Activated naive CD4-positive, alpha-beta T cell treated with anti-CD3 and anti-CD28 coated beads, Interleukin-2, amount 10 ng/mL, durations not matched to agents 7 days and 5 days (primary cell): Measurements from ENCODE around the gene DES.
"Not testable (repeated sequence)": the region's sequence is repeated elsewhere in the genome, so short reads cannot be mapped to it uniquely, and the experiment has no call there.

ENCODE experiments used
- CTCF ChIA-PET: fragments of 350-600 bp; sonication (Branson Sonifier 250); formaldehyde crosslinking; loops from one replicate; lab custom pipeline; 2021; ENCODE audit warnings: antibody characterized with exemption; lab: Charles Lee
- DNase-seq: peaks from one replicate; pipeline ENCODE4 v3.0.0-alpha.2; 2020
- H3K27ac Mint-ChIP-seq: one replicate; pipeline ENCODE4 v1.8.0; 2021; ENCODE audit warnings: mild to moderate bottlenecking, moderate library complexity, mixed read lengths
- H3K27me3 Mint-ChIP-seq: one replicate; pipeline ENCODE4 v1.8.0; 2021; ENCODE audit warnings: mild to moderate bottlenecking, mixed read lengths
- H3K36me3 Mint-ChIP-seq: one replicate; pipeline ENCODE4 v1.8.0; 2021; ENCODE audit warnings: mixed read lengths
- H3K4me1 Mint-ChIP-seq: one replicate; pipeline ENCODE4 v1.8.0; 2021; ENCODE audit warnings: mixed read lengths
- H3K4me3 Mint-ChIP-seq: one replicate; pipeline ENCODE4 v1.8.0; 2021; ENCODE audit warnings: mild to moderate bottlenecking, moderate library complexity, mixed read lengths
- H3K9me3 Mint-ChIP-seq: one replicate; pipeline ENCODE4 v1.8.0; 2021; ENCODE audit warnings: mixed read lengths

DES gene

DNA sequence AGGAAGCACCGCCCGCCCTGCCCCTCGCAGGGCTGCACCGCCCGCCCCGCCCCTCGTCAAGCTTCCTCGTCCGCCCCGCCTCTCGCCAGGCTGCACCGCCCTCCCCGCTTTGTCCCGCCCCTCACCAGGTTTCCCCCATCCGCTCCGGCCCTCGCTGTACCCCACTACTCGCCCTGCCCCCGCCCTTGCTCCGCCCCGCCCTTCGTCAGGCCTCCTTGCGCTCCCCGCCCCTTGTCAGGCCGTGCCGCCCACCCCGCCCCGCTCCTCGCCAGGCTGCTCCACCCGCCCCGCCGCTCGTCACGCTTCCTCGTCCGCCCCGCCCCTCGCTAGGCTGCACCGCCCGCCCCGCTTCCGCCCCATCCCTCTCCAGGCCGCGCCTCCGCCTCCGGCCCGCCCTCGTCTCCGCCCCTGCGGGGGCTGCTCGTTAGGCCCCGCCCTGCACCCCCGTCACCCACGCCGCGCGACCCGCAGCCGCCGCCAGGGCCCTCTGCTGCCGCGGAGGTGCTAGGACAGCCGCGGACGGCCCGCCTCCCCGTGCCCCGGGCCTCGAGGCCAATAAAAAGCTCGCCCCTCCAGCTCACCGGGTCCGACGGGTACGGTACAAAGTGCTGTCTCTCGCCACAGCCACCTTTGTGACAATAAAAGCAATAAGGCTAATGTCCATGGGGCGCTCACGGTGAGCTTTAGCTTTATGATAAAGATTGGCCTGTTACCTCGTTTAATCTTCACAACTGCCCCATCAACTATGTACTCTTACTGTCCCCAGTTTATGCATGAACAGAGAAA lies 29.9 kb upstream of the DES start:
- peak overlapping the region; percentile 96 for H3K4me3 Mint-ChIP-seq
- peak; percentile 98 for DNase-seq
- H3K9me3 Mint-ChIP-seq = peaks cover 3% of the 10 kb centered on the region
- CTCF ChIA-PET = interaction anchor here (0.8 to 2.3 kb wide), 10 partner anchors 14 to 216 kb away, joined by 3 to 12 read pairs (median 3); partner anchors contain the start of gene GMPPA
- peaks cover 29% of the 10 kb centered on the region for H3K36me3 Mint-ChIP-seq
- H3K27me3 Mint-ChIP-seq = peaks cover 14% of the 10 kb centered on the region
- H3K27ac Mint-ChIP-seq = peak overlapping the region; percentile 87
- H3K4me1 Mint-ChIP-seq = peaks cover 21% of the 10 kb centered on the region

DNA sequence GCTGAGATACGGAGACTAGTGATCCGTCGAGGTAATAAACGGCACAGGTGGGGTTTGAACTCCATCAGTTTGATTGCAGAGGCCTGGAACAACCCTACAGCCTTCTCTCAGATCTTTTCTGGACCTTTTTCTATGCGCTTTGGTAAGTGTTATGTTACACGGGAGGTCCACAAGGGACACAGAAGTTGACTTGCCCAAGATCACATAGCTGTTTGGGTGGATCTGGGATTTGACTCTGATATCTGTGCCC lies 29.3 kb upstream of the DES start:
- DNase-seq = no peak
- H3K4me3 Mint-ChIP-seq = peak overlapping the region; percentile 96
- peak overlapping the region; percentile 87 for H3K27ac Mint-ChIP-seq
- H3K36me3 Mint-ChIP-seq = peaks cover 26% of the 10 kb centered on the region
- peaks cover 18% of the 10 kb centered on the region for H3K27me3 Mint-ChIP-seq
- CTCF ChIA-PET = interaction anchor here (0.8 to 2.3 kb wide), 8 partner anchors 13 to 217 kb away, joined by 3 to 12 read pairs (median 3); partner anchors contain the start of gene GMPPA
- peaks cover 3% of the 10 kb centered on the region for H3K9me3 Mint-ChIP-seq
- peaks cover 21% of the 10 kb centered on the region for H3K4me1 Mint-ChIP-seq

DNA sequence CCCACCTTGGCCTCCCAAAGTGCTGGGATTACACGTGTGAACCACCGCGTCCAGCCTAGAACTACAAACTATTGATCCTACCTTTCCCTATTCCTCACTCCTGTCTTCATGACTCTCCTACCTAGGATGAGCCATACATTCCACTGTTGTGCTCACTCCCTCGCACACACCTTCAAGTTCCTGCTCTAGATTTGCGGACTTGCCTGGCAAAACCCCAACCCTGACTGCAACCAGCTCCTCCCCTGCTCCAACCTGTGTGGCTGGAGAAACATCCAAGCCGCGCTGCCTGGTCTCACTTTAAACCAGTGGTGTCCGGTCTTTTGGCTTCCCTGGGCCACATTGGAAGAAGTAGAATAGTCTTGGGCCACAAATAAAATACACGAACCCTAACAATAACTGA lies 25.4 kb upstream of the DES start:
- Mint-ChIP-seq H3K4me3 (no peak overlapping the region), H3K4me1 (peaks cover 13% of the 10 kb centered on the region), H3K27ac (no peak overlapping the region), H3K36me3 (no peaks in the 10 kb centered on the region), H3K27me3 (peaks cover 25% of the 10 kb centered on the region), H3K9me3 (peaks cover 3% of the 10 kb centered on the region)
- CTCF ChIA-PET = interaction anchor here (1.8 to 3.6 kb wide), 2 partner anchors 10 to 148 kb away, joined by 5 to 34 read pairs; no protein-coding TSS in a partner anchor
- DNase-seq = no peak

DNA sequence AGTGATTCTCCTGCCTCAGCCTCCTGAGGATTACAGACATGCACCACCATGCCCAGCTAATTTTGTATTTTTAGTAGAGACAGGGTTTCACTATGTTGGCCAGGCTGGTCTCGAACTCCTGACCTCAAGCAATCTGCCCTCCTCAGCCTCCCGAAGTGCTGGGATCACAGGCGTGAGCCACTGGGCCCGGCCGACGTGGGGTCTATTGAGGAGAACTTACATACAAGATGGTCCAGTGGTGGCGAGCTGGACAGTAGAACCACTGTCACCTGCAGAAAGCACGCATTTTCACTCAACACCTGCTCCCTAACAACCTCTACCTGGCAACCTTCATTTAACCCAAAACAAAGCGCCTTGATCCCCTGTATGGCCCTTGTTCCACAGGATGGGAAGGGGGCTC lies 23.1 kb upstream of the DES start:
- H3K4me3 Mint-ChIP-seq, DNase-seq, H3K36me3 Mint-ChIP-seq, H3K9me3 Mint-ChIP-seq, H3K27ac Mint-ChIP-seq, CTCF ChIA-PET, H3K4me1 Mint-ChIP-seq: not testable (repeated sequence)
- H3K27me3 Mint-ChIP-seq = peaks cover 25% of the 10 kb centered on the region

DNA sequence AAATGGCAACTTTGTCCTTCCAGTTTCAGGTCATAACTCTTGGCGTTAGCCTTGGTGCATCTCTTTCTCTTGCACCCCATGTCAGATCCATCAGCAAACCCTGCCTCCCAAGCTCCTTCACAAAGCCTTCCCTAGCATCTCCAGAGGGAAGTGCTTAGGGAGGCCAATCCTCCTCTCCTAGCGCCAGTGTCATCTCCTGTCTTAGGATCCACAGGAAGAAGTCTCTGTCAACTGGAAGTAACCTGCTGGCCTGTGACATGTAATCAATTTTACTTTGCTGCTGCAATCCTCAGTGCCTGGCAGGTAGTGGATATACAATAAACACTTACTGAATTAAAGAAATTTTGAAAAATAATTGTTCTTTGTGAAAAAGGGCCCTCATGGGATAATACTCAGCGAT lies 22.6 kb upstream of the DES start:
- H3K9me3 Mint-ChIP-seq = peaks cover 3% of the 10 kb centered on the region
- H3K27ac Mint-ChIP-seq = no peak overlapping the region
- peaks cover 22% of the 10 kb centered on the region for H3K27me3 Mint-ChIP-seq
- H3K4me1 Mint-ChIP-seq = peaks cover 8% of the 10 kb centered on the region
- DNase-seq = no peak
- CTCF ChIA-PET = no interaction called here
- no peaks in the 10 kb centered on the region for H3K36me3 Mint-ChIP-seq
- H3K4me3 Mint-ChIP-seq = no peak overlapping the region

DNA sequence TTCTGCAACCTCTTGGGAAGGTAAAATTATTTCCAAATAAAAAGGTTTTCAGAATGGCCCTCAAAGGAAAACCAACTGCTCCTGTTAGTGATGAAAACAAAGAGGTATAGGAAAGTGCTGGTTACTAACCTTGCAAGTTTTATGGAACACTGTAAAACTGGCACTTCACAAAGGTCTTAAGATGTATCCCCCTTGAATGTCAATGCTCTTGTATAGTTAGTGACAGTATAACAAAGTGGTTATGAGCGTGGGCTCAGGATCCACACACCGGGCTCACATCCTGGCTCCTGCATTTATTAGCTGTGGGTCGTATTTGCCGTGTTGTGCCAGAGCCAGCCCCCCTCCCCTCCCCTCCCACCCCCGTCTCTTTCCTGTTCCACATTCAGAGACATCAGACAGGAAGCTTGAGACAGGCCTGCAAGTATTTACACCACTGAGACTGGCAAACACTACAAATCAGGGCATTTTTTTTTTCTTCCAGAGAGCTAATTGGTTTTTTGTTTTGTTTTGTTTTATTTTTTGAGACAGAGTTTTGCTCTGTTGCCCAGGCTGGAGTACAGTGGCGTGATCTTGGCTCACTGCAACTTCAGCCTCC lies 21.2 kb upstream of the DES start:
- Mint-ChIP-seq H3K27me3 (peaks cover 21% of the 10 kb centered on the region), H3K4me3 (no peak overlapping the region), H3K36me3 (no peaks in the 10 kb centered on the region), H3K27ac (no peak overlapping the region), H3K4me1 (peaks cover 8% of the 10 kb centered on the region), H3K9me3 (peaks cover 3% of the 10 kb centered on the region)
- CTCF ChIA-PET = interaction anchor here (2.3 kb wide), 1 partner anchor 133 kb away, joined by 6 read pairs; no protein-coding TSS in a partner anchor
- no peak for DNase-seq

DNA sequence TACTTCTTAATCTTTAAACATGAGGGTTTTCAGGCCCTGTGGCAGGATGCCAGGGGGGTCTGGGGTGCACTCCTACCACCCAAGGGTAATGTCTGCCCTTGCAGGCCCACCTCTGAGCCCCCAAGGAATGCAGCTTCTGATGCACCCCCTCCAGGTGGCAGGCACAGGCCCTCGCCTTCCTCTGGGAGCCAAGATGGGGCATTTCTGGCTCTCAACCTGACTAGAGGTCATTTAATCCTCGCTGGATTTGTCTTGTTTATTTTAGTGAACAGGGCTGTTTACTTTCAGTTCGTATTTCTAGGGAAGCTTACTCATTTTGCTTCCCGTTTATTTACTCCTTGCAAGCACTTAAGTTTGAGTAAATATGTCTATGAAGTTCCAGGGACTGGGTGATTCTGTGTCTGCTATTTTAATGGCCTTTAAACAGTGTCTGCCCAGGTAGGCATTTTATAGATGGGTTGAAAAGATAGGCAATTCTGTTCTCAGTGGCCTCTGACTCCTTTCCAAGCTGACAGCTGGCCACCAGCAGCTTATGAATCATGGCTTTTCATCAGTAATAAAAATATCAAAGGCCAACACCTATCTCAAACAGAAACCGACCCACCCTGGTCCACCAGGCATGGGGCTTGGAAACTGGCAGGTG lies 19.3 kb upstream of the DES start:
- CTCF ChIA-PET = no interaction called here
- Mint-ChIP-seq H3K9me3 (no peaks in the 10 kb centered on the region), H3K36me3 (no peaks in the 10 kb centered on the region), H3K4me3 (no peak overlapping the region), H3K27me3 (peaks cover 19% of the 10 kb centered on the region), H3K4me1 (peaks cover 8% of the 10 kb centered on the region), H3K27ac (no peak overlapping the region)
- DNase-seq = no peak

DNA sequence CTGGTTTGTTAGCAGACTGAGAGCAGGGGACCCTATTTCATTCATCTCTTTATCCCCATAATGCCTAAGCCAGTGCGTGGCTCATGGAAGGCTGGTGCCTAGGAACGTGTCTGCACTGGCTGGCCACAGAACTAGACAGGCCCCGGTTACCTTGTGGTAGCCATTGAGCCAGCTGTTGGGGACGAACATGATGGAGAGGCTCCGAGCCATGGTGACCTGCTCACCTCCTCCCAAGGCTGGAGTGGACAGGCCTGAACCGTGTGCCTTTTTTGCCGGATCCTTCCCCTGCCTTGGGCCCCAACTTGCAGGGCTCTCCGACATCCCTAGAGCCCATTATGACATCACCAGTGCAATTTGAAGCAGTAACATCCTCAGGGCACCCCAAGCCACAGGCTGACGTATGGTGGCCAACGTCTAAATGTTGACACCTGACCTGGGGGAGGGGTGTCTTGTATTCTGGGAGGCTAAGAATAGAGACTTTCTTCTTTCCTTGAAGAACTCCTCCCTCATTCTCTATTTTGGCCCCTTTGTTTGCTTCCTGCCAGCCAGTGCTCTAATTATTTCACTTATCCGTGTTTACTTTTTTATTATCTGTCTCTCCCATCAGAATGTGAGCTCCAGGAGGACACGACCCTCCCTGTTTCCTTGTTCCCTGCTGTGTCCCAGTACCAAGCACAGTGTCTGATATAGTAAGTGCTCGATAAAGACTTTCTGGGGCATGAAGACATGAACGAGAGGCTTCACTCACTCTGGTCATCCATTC lies 18.3 kb upstream of the DES start:
- no peak overlapping the region for H3K27ac Mint-ChIP-seq
- DNase-seq = no peak
- no peaks in the 10 kb centered on the region for H3K9me3 Mint-ChIP-seq
- no peaks in the 10 kb centered on the region for H3K36me3 Mint-ChIP-seq
- peaks cover 26% of the 10 kb centered on the region for H3K27me3 Mint-ChIP-seq
- H3K4me1 Mint-ChIP-seq = peaks cover 8% of the 10 kb centered on the region
- H3K4me3 Mint-ChIP-seq = no peak overlapping the region
- CTCF ChIA-PET = interaction anchor here (5.4 to 5.7 kb wide), 2 partner anchors 7 to 128 kb away, joined by 34 to 126 read pairs; no protein-coding TSS in a partner anchor

DNA sequence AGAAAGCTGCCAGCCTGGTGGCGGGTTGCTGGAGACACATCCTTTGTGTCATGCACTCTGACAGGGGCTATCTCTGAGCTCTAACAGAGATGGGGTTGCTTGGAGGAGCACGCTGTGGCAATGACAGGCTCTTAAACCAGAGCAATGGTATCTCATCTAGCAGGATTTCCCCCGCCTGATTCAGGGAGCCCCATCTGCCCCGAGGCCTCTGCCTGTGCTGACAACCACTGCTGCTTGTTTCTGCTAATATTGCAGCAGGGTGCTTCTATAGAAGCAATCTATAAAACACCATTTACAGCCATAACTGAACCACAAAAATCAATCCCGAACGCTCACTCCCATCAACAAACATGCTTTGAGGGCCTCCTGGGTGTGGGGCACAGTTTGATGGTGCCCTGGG lies 17.6 kb upstream of the DES start:
- no peak overlapping the region for H3K27ac Mint-ChIP-seq
- H3K27me3 Mint-ChIP-seq = peaks cover 26% of the 10 kb centered on the region
- H3K4me3 Mint-ChIP-seq = no peak overlapping the region
- H3K36me3 Mint-ChIP-seq = no peaks in the 10 kb centered on the region
- H3K9me3 Mint-ChIP-seq = no peaks in the 10 kb centered on the region
- DNase-seq = no peak
- CTCF ChIA-PET = interaction anchor here (5.4 to 5.7 kb wide), 2 partner anchors 8 to 128 kb away, joined by 34 to 126 read pairs; no protein-coding TSS in a partner anchor
- peaks cover 8% of the 10 kb centered on the region for H3K4me1 Mint-ChIP-seq

DNA sequence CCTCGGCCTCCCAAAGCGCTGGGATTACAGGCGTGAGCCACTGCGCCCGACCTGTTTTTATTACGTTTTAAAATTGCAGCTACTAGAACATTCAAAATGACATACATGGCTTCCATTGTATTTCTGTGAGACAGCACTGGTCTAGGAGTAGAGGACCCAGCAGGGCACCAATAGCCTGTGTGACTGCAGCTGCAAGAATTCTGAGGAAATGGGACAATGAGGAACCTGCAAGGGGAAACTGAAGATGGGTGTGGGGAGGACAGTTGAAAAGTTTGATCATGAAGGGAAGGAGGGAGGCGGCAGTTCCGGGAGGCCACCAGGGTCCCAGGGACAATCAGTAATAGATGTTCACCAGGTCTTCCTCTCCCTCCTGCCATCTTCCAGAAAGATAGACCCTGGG lies 16.6 kb upstream of the DES start:
- Mint-ChIP-seq H3K27ac (no peak overlapping the region), H3K4me1 (peaks cover 8% of the 10 kb centered on the region), H3K27me3 (peaks cover 30% of the 10 kb centered on the region), H3K4me3 (no peak overlapping the region), H3K36me3 (no peaks in the 10 kb centered on the region), H3K9me3 (no peaks in the 10 kb centered on the region)
- CTCF ChIA-PET = interaction anchor here (1.1 to 5.7 kb wide), 11 partner anchors 9 to 241 kb away, joined by 3 to 126 read pairs (median 9); partner anchors contain the start of genes GMPPA and SPEG
- DNase-seq = no peak

DNA sequence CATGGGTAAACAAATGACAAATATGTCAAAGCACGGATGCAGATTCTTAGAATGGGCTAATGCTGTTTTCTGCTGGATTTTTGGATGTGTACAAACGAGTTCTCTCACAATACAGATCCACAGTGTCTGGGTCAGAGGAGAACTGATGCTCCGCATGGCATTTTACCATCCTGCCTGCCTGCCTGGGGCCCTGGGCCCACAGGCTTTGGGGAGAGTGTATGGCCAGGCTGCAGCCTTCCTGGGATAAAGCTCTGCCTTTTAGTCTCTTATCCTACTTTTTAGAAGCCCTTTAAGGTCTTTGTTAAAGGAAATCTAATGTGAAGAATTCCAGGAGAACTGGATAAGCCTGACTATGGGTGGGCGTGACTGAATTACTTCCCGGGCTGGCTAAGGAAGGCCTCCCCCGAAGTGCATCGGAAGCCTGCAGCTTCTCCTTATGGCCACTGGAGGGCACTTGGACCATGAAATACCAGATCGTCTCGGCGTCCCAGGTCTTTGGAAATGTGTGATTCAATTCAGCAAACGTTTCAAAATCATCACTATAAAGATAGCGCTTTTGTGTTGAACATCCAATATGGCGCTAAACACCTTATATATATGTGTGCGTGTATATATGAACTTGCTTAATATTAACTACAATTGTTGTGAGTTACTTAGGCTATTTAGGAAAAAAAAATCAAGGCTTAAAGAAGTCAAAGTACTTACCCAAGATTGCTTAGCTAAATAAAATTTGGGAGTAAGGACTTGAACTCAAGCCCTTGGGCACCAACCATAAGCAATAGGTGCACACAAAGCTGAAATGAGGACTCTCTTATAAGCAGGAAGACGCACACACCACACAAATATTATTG lies 15.3 kb upstream of the DES start:
- H3K4me3 Mint-ChIP-seq = no peak overlapping the region
- no peak overlapping the region for H3K27ac Mint-ChIP-seq

DNA sequence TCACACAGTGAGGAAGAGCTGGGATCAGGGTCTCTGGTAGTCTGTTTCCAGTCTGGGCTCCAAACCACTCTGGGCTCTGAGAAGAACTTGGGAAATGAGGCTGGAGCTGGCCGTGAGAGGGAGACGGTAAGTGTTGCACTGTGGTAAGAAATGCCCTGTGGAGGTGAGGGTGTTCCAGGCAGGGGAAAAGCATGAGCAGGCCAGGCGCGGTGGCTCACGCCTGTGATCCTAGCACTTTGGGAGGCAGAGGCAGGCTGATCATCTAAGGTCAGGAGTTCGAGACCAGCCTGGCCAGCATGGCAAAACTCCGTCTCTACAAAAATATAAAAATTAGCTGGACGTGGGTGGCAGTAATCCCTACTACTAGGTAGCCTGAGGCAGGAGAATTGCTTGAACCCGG lies 14.3 kb upstream of the DES start:
- H3K9me3 Mint-ChIP-seq = no peaks in the 10 kb centered on the region
- peaks cover 47% of the 10 kb centered on the region for H3K27me3 Mint-ChIP-seq
- H3K4me1 Mint-ChIP-seq = no peaks in the 10 kb centered on the region
- no peak overlapping the region for H3K4me3 Mint-ChIP-seq
- CTCF ChIA-PET = interaction anchor here (1.0 to 5.7 kb wide), 11 partner anchors 9 to 228 kb away, joined by 3 to 126 read pairs (median 9); partner anchors contain the start of gene SPEG
- no peaks in the 10 kb centered on the region for H3K36me3 Mint-ChIP-seq
- H3K27ac Mint-ChIP-seq = no peak overlapping the region
- no peak for DNase-seq

More for the DNA sequence above, 15.3 kb upstream of the DES start:
- H3K27me3 Mint-ChIP-seq = peaks cover 40% of the 10 kb centered on the region
- no peaks in the 10 kb centered on the region for H3K36me3 Mint-ChIP-seq
- peak; percentile 67 for DNase-seq
- CTCF ChIA-PET = interaction anchor here (1.0 to 5.7 kb wide), 21 partner anchors 10 to 239 kb away, joined by 3 to 126 read pairs (median 6); partner anchors contain the start of genes GMPPA and SPEG
- no peaks in the 10 kb centered on the region for H3K9me3 Mint-ChIP-seq
- H3K4me1 Mint-ChIP-seq = no peaks in the 10 kb centered on the region
